Measurements from ENCODE around the gene MTR.

DNA sequence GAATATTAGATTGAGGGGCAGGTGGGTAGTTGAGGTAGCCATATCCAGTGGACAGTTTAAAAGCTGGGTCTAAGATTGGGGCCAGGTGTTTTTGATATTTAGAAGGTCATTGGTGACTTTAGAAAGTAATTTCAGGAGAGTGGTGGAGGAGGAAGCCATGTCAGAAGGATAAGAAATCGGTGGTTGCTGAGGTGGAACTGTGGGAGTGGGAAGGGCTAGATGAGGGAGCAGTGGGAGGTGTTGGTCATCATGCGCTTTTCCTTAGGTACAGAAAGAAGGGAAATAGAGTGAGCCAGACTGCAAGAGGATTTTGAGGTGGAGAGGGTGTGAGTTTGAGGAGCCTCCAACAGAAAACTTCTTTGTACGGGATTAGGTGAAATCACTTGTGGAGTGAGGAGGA, 7.2 kb downstream of the MTR start:
- TF ChIP-seq, protein P1, sequence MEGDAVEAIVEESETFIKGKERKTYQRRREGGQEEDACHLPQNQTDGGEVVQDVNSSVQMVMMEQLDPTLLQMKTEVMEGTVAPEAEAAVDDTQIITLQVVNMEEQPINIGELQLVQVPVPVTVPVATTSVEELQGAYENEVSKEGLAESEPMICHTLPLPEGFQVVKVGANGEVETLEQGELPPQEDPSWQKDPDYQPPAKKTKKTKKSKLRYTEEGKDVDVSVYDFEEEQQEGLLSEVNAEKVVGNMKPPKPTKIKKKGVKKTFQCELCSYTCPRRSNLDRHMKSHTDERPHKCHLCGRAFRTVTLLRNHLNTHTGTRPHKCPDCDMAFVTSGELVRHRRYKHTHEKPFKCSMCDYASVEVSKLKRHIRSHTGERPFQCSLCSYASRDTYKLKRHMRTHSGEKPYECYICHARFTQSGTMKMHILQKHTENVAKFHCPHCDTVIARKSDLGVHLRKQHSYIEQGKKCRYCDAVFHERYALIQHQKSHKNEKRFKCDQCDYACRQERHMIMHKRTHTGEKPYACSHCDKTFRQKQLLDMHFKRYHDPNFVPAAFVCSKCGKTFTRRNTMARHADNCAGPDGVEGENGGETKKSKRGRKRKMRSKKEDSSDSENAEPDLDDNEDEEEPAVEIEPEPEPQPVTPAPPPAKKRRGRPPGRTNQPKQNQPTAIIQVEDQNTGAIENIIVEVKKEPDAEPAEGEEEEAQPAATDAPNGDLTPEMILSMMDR (IDR thresholded peaks at IDR 0.05; ENCODE audit: low read length): no peak
- TF ChIP-seq EZH2 (IDR thresholded peaks at IDR 0.05; ENCODE audit: borderline replicate concordance, low read length): no peak
